Uterus (tissue), 4 donors: ENCODE data around the gene IRF4. TPM values are rescaled to one million over a fixed set of nuclear protein-coding genes. Genes with fewer than 3 reads are reported as not detected.

Experiments
- DNase-seq, 2 donors: peaks; one replicate each; pipeline ENCODE4 v3.0.0-alpha.2; 2019 to 2020
- H3K27ac ChIP-seq, 2 donors: fragments of 200-600 bp; sonication (generic); 1 replicate in 1 of 2; 2 replicates in 1 of 2; pipeline ENCODE4 v1.5.1; 2016 to 2018
- H3K27me3 ChIP-seq, 2 donors: fragments of 200-600 bp; sonication (generic); one replicate each; pipeline ENCODE4 v1.5.1; 2018 to 2019; ENCODE audit warnings: control low read depth in 1 of 2
- H3K36me3 ChIP-seq, 2 donors: fragments of 200-600 bp; sonication (generic); one replicate each; pipeline ENCODE4 v1.5.1; 2019; ENCODE audit warnings: control low read depth in 1 of 2
- H3K4me1 ChIP-seq, 2 donors: fragments of 200-600 bp; sonication (generic); one replicate each; pipeline ENCODE4 v1.5.1; 2018 to 2019; ENCODE audit warnings: control low read depth in 1 of 2
- H3K4me3 ChIP-seq, 2 donors: fragments of 200-600 bp; sonication (generic); 1 replicate in 1 of 2; 2 replicates in 1 of 2; pipeline ENCODE4 v1.5.1; 2018 to 2019; ENCODE audit warnings: mild to moderate bottlenecking in 1 of 2
- H3K9me3 ChIP-seq, 2 donors: fragments of 200-600 bp; sonication (generic); one replicate each; pipeline ENCODE4 v1.5.1; 2019; ENCODE audit warnings: control low read depth in 1 of 2
- POLR2A ChIP-seq, 2 donors: fragments of 450-650 bp; IDR thresholded peaks; one replicate each; pipeline ENCODE4 v1.6.1; 2016; ENCODE audit warnings: antibody characterized with exemption in 2 of 2, mild to moderate bottlenecking in 1 of 2, moderate library complexity in 1 of 2
- intact Hi-C: fragments of 100-400 bp; cut with DNase I; formaldehyde crosslinking; loops from one replicate; pipeline ENCODE4 v1.15.1; 2023; ENCODE audit warnings: low total_unique reads
- total RNA-seq, 4 donors: library from RNA; depleted of rRNA in 3 of 4; stranded (reverse); fragments of >200 nt in 3 of 4; gene quantifications; one replicate each; pipeline versions ENCODE4 v1.1.0 to v1.2.4, GENCODE V29; 2014 to 2023
- TF ChIP-seq, protein P1 (sequence below), 4 experiments: fragments of 200-600 bp in 2 of 4; fragments of 450-650 bp in 2 of 4; sonication (generic) in 2 of 4; IDR thresholded peaks; one replicate each; pipeline ENCODE4 v1.5.1; 2016 to 2019; ENCODE audit warnings: antibody characterized with exemption in 4 of 4, mild to moderate bottlenecking in 2 of 4, moderate library complexity in 1 of 4
- donor health status: DM: yes; HTN: yes; CAD: no.

Gene IRF4
- total RNA-seq, 4 donors from 2014 or later: 0.55 to 2.0 TPM; not detected in 2

DNA sequence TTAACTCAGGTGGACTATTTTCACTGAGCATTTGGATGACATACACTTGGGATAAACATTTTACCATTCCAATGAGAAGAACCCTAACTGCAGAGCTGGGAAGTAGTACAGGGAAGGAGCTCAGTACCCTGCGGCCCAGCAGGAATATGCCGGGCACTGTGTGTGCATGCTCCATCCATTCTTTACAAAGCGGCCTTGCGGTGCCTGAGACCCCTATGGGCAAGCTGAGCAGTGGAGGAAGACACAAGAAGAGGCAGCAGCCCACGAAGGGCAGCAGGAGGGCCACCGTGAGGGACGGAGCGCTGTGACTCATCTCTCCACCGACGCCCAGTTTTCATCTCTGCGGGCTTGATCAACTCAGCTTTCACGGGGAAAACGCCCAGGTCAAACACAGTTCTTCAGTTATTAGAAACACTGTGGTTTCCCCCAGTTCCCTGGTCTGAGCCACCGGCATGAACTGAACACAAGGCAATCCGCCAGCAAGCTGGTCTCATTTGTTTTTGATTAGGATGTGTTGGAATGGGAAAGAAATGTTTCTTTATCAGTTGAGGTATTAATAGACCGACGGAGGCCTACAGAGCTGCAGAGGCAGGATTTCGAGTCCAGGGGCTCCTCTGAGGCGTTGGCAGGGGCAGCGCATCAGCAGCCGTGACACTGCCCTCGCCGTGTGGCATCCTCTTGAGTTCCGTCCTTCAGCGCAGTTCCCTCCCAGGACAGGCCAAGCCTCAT, 44.9 kb downstream of the IRF4 start:
- intact Hi-C loops: no loop called here
- no peak for TF ChIP-seq POLR2A (IDR thresholded peaks at IDR 0.05)
- TF ChIP-seq, protein P1, sequence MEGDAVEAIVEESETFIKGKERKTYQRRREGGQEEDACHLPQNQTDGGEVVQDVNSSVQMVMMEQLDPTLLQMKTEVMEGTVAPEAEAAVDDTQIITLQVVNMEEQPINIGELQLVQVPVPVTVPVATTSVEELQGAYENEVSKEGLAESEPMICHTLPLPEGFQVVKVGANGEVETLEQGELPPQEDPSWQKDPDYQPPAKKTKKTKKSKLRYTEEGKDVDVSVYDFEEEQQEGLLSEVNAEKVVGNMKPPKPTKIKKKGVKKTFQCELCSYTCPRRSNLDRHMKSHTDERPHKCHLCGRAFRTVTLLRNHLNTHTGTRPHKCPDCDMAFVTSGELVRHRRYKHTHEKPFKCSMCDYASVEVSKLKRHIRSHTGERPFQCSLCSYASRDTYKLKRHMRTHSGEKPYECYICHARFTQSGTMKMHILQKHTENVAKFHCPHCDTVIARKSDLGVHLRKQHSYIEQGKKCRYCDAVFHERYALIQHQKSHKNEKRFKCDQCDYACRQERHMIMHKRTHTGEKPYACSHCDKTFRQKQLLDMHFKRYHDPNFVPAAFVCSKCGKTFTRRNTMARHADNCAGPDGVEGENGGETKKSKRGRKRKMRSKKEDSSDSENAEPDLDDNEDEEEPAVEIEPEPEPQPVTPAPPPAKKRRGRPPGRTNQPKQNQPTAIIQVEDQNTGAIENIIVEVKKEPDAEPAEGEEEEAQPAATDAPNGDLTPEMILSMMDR (IDR thresholded peaks at IDR 0.05): no peak
- no peaks in the 10 kb centered on the region for H3K4me1 ChIP-seq
- H3K27me3 ChIP-seq: no peaks in the 10 kb centered on the region
- H3K4me3 ChIP-seq: no peak overlapping the region
- no peak for DNase-seq
- no peaks in the 10 kb centered on the region for H3K9me3 ChIP-seq
- no peak overlapping the region for H3K27ac ChIP-seq
- no peaks in the 10 kb centered on the region for H3K36me3 ChIP-seq

DNA sequence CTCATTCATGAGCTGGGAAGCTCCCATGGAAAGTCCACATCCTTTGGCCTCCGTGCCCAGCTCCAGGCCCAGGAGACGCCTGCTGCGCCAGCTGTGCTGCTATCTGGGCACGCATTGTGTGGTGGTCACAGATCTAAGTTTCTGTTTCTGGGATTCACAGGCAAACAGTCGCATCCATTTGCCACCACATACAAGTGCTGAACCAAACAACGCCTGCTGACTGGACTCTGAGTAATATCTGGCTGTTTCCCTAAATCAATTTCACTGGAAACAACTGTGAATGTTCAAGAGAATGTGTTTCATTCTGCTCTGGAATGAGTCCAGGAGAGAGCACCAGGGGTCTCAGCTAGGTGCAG, 45.5 kb downstream of the IRF4 start:
- no peak for DNase-seq
- intact Hi-C loops: no loop called here
- H3K4me1 ChIP-seq: no peaks in the 10 kb centered on the region
- no peak overlapping the region for H3K27ac ChIP-seq
- no peak overlapping the region for H3K4me3 ChIP-seq
- H3K27me3 ChIP-seq: no peaks in the 10 kb centered on the region
- no peaks in the 10 kb centered on the region for H3K9me3 ChIP-seq
- no peaks in the 10 kb centered on the region for H3K36me3 ChIP-seq
- no peak for TF ChIP-seq POLR2A (IDR thresholded peaks at IDR 0.05)
- TF ChIP-seq, protein P1 (IDR thresholded peaks at IDR 0.05): no peak

GRCh38 chr6:438634-439170, 47.1 kb downstream of the IRF4 start:
- Histone ChIP-seq H3K4me1 (no peaks in the 10 kb centered on the region), H3K27ac (no peak overlapping the region), H3K4me3 (no peak overlapping the region), H3K36me3 (no peaks in the 10 kb centered on the region), H3K27me3 (no peaks in the 10 kb centered on the region), H3K9me3 (no peaks in the 10 kb centered on the region)
- no peak for TF ChIP-seq POLR2A (IDR thresholded peaks at IDR 0.05)
- TF ChIP-seq, protein P1 (IDR thresholded peaks at IDR 0.05): no peak
- no peak for DNase-seq
- intact Hi-C loops: no loop called here

- Histone ChIP-seq H3K4me1 (no peaks in the 10 kb centered on the region), H3K4me3 (no peak overlapping the region), H3K36me3 (no peaks in the 10 kb centered on the region), H3K9me3 (no peaks in the 10 kb centered on the region), H3K27me3 (no peaks in the 10 kb centered on the region), H3K27ac (no peak overlapping the region)
- TF ChIP-seq, protein P1 (IDR thresholded peaks at IDR 0.05): no peak
- no peak for TF ChIP-seq POLR2A (IDR thresholded peaks at IDR 0.05)
- intact Hi-C loops: no loop called here
- DNase-seq: no peak
Measured at GRCh38 chr6:439641-440167, 48.2 kb downstream of the IRF4 start.

DNA sequence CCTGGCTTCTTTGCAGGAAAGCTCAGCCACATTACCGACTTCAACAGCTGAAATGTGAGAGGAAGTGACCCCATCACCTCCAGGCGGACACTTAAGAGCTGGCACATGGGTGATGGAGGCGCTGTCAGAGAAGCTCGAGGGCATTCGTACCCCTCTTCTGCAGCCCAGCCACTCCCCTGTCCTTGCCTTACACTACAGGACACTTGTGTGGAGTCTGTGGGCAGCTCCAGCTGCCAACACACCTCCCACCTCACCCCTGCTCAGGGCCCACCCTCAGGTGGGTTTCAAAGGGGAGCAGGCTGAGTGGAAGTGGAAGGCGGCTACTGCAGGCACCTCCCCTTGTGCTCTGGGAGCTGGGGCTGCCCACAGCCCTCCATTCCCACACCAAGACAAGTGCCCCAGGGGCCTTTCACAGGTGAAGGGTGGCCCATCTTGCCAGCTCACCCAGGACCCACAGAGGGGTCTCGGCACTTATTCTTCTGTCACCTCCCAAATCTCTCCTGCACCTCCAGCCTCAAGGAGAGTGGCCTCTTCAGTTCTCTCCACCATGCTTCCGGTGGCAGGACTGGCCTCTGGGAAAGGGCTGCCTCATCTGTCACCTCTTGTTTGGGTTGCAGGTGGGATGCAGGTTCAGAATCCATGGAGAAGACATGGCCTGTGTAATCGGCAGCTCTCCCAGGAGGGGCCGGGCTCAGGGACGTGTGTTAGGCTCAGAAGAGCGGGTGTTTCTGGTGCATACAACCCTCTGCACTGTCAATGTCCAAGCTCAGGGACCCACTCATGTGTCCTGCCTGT, 49.8 kb downstream of the IRF4 start:
- H3K27me3 ChIP-seq: no peaks in the 10 kb centered on the region
- no peaks in the 10 kb centered on the region for H3K9me3 ChIP-seq
- no peak for TF ChIP-seq POLR2A (IDR thresholded peaks at IDR 0.05)
- TF ChIP-seq, protein P1 (IDR thresholded peaks at IDR 0.05): no peak
- no peak overlapping the region for H3K27ac ChIP-seq
- no peak for DNase-seq
- H3K4me3 ChIP-seq: no peak overlapping the region
- no peaks in the 10 kb centered on the region for H3K36me3 ChIP-seq
- H3K4me1 ChIP-seq: no peaks in the 10 kb centered on the region
- intact Hi-C loops: no loop called here
